Pancreas (tissue), 10 donors: Measurements from ENCODE around the gene ZSCAN21. TPM values are rescaled to one million over a fixed set of nuclear protein-coding genes. Genes with fewer than 3 reads are reported as not detected.

Experiments used
- ATAC-seq, 4 donors: fragments of 200-7000 bp; cut with Tn5 transposase; one replicate each; pipeline versions ENCODE4 v1.8.0 to v1.9.1; 2020; ENCODE audit warnings: mild to moderate bottlenecking in 4 of 4, moderate library complexity in 4 of 4
- DNase-seq, 6 donors: peaks; one replicate each; pipeline ENCODE4 v3.0.0-alpha.2; 2020
- FAIRE-seq: peaks from 2 replicates; lab custom pipeline; 2012; peaks lifted over from hg19 to GRCh38; lab: Jason Lieb, UNC
- H3K27ac ChIP-seq, 4 donors: fragments of 200-600 bp; sonication (generic); 1 replicate in 3 of 4; 2 replicates in 1 of 4; pipeline versions ENCODE4 v1.5.0 to v1.8.0; 2020
- H3K27me3 ChIP-seq, 4 donors: fragments of 200-600 bp; one replicate each; pipeline ENCODE4 v1.8.0; 2021
- H3K36me3 ChIP-seq, 3 donors: fragments of 200-600 bp; sonication (generic) in 1 of 3; one replicate each; pipeline versions ENCODE4 v1.5.0 to v1.8.0; 2020 to 2021
- H3K4me1 ChIP-seq, 3 donors: fragments of 200-600 bp; one replicate each; pipeline ENCODE4 v1.8.0; 2021
- H3K4me3 ChIP-seq, 4 donors: fragments of 200-600 bp; sonication (generic) in 2 of 4; one replicate each; pipeline versions ENCODE4 v1.5.0 to v1.8.0; 2020 to 2021
- H3K9me3 ChIP-seq, 4 donors: fragments of 200-600 bp; one replicate each; pipeline ENCODE4 v1.8.0; 2021
- CTCF ChIP-seq, 4 donors: fragments of 200-600 bp; sonication (generic) in 3 of 4; IDR thresholded peaks; one replicate each; pipeline versions ENCODE4 v1.5.0 to v1.8.0; 2021; ENCODE audit warnings: antibody characterized with exemption in 4 of 4
- WGBS, 2 donors: extraction: QIAGEN DNeasy Blood & Tissue Kit; methylation state at CpG; one replicate each; pipeline ENCODE4 v1.1.7; 2013; 5-methylcytosine and 5-hydroxymethylcytosine counted together
- intact Hi-C, 3 donors: fragments of 100-400 bp; cut with DNase I; formaldehyde crosslinking; loops; one replicate each; pipeline versions ENCODE4 v1.11.1 to v1.14.2; 2022
- microRNA-seq, 2 donors: library from miRNA; unstranded; fragments of <30 nt; microRNA quantifications; one replicate each; pipeline versions ENCODE4 to v1.1.0, GENCODE V29; 2019 to 2020
- polyA plus RNA-seq, 2 donors: library from polyadenylated mRNA; stranded (reverse); fragments of 200-250 nt; gene quantifications; one replicate each; pipeline ENCODE4 v1.2.3, GENCODE V29; 2013
- total RNA-seq, 6 donors: library from RNA; stranded (reverse); fragmentation: NEBNext Ultra II Directional in 4 of 6; extraction: Animal tissue kit (Norgen Biotek cat#: 25700) in 4 of 6; gene quantifications; one replicate each; pipeline versions ENCODE4 v1.2.1 to v1.2.4, GENCODE V29; 2021 to 2023
- donor health status: healthy with polysubstance abuse.
- donor health status: DM: no; HTN: no; CAD: no; lungs with moderate emphysema.
- donor health status: DM: no; HTN: no; CAD: no.
- donor health status: control.
- donor health status: control.
- donor health status: Bipolar disorder and iron deficiency.
- donor health status: DM: yes; HTN: yes; CAD: no.
- donor health status: DM: no; HTN: no; CAD: no.
- donor health status: DM: no; HTN: no; CAD: no.
- donor health status: DM: yes; HTN: yes; CAD: no.

ZSCAN21 gene
- total and polyA plus RNA-seq, 8 donors: 3.8 to 11.8 (median 6.6) TPM

DNA sequence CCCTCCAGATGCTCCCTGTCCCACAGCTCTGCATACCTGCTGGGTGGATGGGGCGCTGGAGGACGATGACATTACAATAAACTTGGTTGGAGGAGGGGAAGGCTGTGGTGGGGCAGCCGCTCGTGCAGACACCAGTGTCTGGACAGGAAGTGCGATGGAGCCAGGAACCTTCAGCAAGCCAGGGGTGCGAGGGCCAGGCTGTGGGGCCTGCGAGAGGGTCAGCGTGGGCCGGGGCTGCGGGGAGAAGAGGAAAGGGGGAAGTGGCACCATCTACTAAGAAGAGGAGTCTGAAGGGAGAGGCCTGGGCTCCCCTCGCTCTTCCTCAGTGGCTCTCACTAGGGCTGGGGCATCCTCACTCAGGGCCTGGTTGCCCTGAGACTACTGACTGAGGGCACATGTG lies 58.3 kb downstream of the ZSCAN21 start:
- no peak for TF ChIP-seq CTCF (IDR thresholded peaks at IDR 0.05)
- WGBS, 2 donors: 88 to 91% methylated on average over 11 of the region's 11 CpGs
- Histone ChIP-seq H3K27ac (no peak overlapping the region), H3K4me1 (no peaks in the 10 kb centered on the region), H3K36me3 (peaks cover 0 to 25% (median 0%) of the 10 kb centered on the region in 3 donors), H3K27me3 (no peaks in the 10 kb centered on the region), H3K4me3 (no peak overlapping the region), H3K9me3 (no peaks in the 10 kb centered on the region)
- ATAC-seq: no peak
- no peak for FAIRE-seq
- intact Hi-C loops: no loop called here
- no peak for DNase-seq

DNA sequence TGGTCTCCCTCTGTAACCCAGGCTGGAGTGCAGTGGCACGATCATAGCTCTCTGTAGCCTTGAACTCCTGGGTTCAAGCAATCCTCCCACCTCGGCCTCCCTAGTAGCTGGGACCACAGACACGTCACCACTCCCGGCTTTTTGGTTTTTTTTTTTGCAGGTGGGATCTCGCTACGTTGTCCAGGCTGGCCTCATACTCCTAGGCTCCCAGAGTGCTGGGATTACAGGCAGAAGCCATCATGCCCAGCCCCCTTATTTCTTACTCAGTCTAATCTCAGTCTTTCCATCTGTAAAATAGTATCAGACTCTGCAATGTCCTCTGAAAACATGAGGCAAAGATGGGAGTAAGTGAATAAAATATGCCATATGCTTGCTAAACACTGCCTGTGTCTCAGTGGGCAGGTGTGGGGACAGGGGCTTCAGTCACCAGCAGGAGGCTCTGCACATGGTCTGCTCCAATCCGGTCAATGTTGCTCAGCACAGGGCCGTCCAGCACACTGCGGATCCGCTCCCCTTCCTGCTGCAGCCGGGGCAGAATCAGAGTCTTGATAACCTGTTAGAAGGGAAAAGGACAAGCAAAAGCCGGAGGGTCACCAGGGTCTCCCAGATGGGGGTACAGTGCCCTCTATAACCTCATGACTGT lies 60.1 kb downstream of the ZSCAN21 start:
- intact Hi-C loops: no loop called here
- Histone ChIP-seq H3K9me3 (no peaks in the 10 kb centered on the region), H3K27me3 (no peaks in the 10 kb centered on the region), H3K4me1 (no peaks in the 10 kb centered on the region), H3K4me3 (no peak overlapping the region), H3K36me3 (peaks cover 0 to 25% (median 0%) of the 10 kb centered on the region in 3 donors), H3K27ac (no peak overlapping the region)
- WGBS, 2 donors: 93 to 94% methylated on average over 12 of the region's 12 CpGs
- ATAC-seq (no peak), FAIRE-seq (no peak), DNase-seq (no peak)
- TF ChIP-seq CTCF (IDR thresholded peaks at IDR 0.05): no peak

DNA sequence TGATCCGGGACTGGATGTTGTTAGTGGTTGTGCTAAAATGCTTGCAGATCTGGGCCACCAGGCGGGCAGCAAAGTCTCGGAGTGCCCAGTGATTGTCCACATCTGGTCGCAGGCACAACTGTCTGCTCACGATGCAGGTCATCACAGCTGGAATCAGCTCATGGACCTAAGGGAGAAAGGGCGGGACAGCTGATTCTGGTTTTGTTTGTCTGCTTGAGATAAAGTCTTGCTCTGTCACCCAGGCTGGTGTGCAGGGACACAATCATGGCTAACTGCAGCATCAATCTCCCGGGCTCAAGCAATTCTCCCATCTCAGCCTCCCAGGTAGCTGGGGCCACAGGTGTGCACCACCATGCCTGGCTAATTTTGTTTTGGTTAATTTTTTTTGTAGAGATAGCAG lies 61.6 kb downstream of the ZSCAN21 start:
- ATAC-seq (no peak), FAIRE-seq (no peak)

DNA sequence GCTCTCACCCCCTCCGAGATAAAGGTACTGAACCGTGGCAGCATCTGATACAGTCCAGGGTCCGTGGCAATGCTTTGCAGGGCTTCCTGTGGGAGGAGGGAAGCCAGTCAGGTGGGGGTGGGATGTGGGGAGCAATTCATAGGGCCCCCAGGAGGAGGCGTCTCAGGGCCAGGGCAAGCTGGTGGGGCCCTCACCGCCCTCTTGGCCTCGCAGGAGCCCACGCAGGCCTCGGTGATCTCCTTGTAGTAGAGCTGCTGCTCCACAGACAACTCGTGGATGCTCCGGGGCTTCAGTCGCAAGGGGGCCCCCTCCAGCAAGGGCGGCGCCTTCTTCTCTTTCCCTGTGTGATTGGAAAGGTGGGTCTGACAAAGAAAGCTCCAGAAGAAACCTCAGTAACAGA lies 62.3 kb downstream of the ZSCAN21 start:
- H3K27ac ChIP-seq: no peak overlapping the region
- no peaks in the 10 kb centered on the region for H3K27me3 ChIP-seq
- FAIRE-seq (no peak), DNase-seq (no peak), ATAC-seq (no peak)
- TF ChIP-seq CTCF (IDR thresholded peaks at IDR 0.05): no peak
- intact Hi-C loops: no loop called here
- WGBS, 2 donors: 88 to 89% methylated on average over 10 to 13 of the region's 13 CpGs
- H3K36me3 ChIP-seq: peaks cover 0 to 25% (median 0%) of the 10 kb centered on the region in 3 donors
- H3K4me3 ChIP-seq: no peak overlapping the region
- H3K9me3 ChIP-seq: no peaks in the 10 kb centered on the region
- H3K4me1 ChIP-seq: no peaks in the 10 kb centered on the region

More for the DNA sequence above, 61.6 kb downstream of the ZSCAN21 start:
- H3K4me3 ChIP-seq: no peak overlapping the region
- no peaks in the 10 kb centered on the region for H3K27me3 ChIP-seq
- H3K4me1 ChIP-seq: no peaks in the 10 kb centered on the region
- peaks cover 0 to 25% (median 0%) of the 10 kb centered on the region in 3 donors for H3K36me3 ChIP-seq
- intact Hi-C loops: no loop called here
- no peak for TF ChIP-seq CTCF (IDR thresholded peaks at IDR 0.05)
- H3K27ac ChIP-seq: no peak overlapping the region
- H3K9me3 ChIP-seq: no peaks in the 10 kb centered on the region
- no peak for DNase-seq
- WGBS, 2 donors: 88 to 93% methylated on average over 7 of the region's 7 CpGs

Small RNA genes within 50 kb of the gene (microRNA-seq; reads per million reads assigned to microRNA genes)
- gene MIR106B: 880 to 1,363 reads per million in 2 donors
- 326 to 479 reads per million in 2 donors for gene MIR25
- gene MIR93: 868 to 1,951 reads per million in 2 donors

Other genes with a start within 250 kb of the ZSCAN21 start
- 1 to 10 TPM in 3 of 6 donors, under 1 TPM in 3; 0.15 to 7.9 (median 0.96) TPM for gene CYP3A43, start 221.8 kb upstream of the ZSCAN21 start, total RNA-seq
- 1 to 10 TPM; 2.1 to 7.3 TPM for gene CYP3A43, start 221.8 kb upstream of the ZSCAN21 start, polyA plus RNA-seq
- not detected for gene OR2AE1, start 172.7 kb upstream of the ZSCAN21 start, total RNA-seq
- not detected for gene OR2AE1, start 172.7 kb upstream of the ZSCAN21 start, polyA plus RNA-seq
- 10 to 100 TPM; 13.8 to 18.6 (median 16.4) TPM for gene TRIM4, start 130.2 kb upstream of the ZSCAN21 start, total RNA-seq
- 10 to 100 TPM in 1 of 2 donors, 1 to 10 TPM in 1; 9.4 to 13.4 TPM for gene TRIM4, start 130.2 kb upstream of the ZSCAN21 start, polyA plus RNA-seq
- 1 to 10 TPM in 4 of 6 donors, under 1 TPM in 2; 0.37 to 8.7 (median 4.7) TPM for gene GJC3, start 120.2 kb upstream of the ZSCAN21 start, total RNA-seq
- gene GJC3, start 120.2 kb upstream of the ZSCAN21 start, polyA plus RNA-seq: 1 to 10 TPM; 4.2 to 4.6 TPM
- 100 to 1,000 TPM; 174 to 262 (median 214) TPM for gene AZGP1, start 73.7 kb upstream of the ZSCAN21 start, total RNA-seq
- gene AZGP1, start 73.7 kb upstream of the ZSCAN21 start, polyA plus RNA-seq: 100 to 1,000 TPM; 362 to 686 TPM
- gene ZKSCAN1, start 34.2 kb upstream of the ZSCAN21 start, total RNA-seq: 10 to 100 TPM; 52.6 to 86.0 (median 68.2) TPM
- 10 to 100 TPM; 24.2 to 28.9 TPM for gene ZKSCAN1, start 34.2 kb upstream of the ZSCAN21 start, polyA plus RNA-seq
- 10 to 100 TPM in 5 of 6 donors, 1 to 10 TPM in 1; 9.6 to 21.2 (median 13.2) TPM for gene ZNF3, start 31.9 kb downstream of the ZSCAN21 start, total RNA-seq
- gene ZNF3, start 31.9 kb downstream of the ZSCAN21 start, polyA plus RNA-seq: 10 to 100 TPM; 15.8 to 21.1 TPM
- gene COPS6, start 39.2 kb downstream of the ZSCAN21 start, total RNA-seq: 10 to 100 TPM; 34.6 to 44.0 (median 38.3) TPM
- 10 to 100 TPM; 46.0 to 82.0 TPM for gene COPS6, start 39.2 kb downstream of the ZSCAN21 start, polyA plus RNA-seq
- gene MCM7, start 51.6 kb downstream of the ZSCAN21 start, total RNA-seq: 10 to 100 TPM; 21.7 to 38.4 (median 24.1) TPM
- gene MCM7, start 51.6 kb downstream of the ZSCAN21 start, polyA plus RNA-seq: 10 to 100 TPM; 63.1 to 77.0 TPM
- 10 to 100 TPM in 5 of 6 donors, 1 to 10 TPM in 1; 8.6 to 14.6 (median 10.9) TPM for gene AP4M1, start 51.9 kb downstream of the ZSCAN21 start, total RNA-seq
- 10 to 100 TPM; 23.5 to 25.4 TPM for gene AP4M1, start 51.9 kb downstream of the ZSCAN21 start, polyA plus RNA-seq
- gene TAF6, start 69.6 kb downstream of the ZSCAN21 start, total RNA-seq: 10 to 100 TPM; 11.7 to 27.2 (median 13.9) TPM
- 10 to 100 TPM; 31.3 to 39.6 TPM for gene TAF6, start 69.6 kb downstream of the ZSCAN21 start, polyA plus RNA-seq
- gene CNPY4, start 69.9 kb downstream of the ZSCAN21 start, total RNA-seq: 1 to 10 TPM; 1.8 to 6.5 (median 2.8) TPM
- gene CNPY4, start 69.9 kb downstream of the ZSCAN21 start, polyA plus RNA-seq: 10 to 100 TPM in 1 of 2 donors, 1 to 10 TPM in 1; 4.7 to 10.8 TPM
- 1 to 10 TPM; 1.1 to 2.1 (median 1.7) TPM for gene MBLAC1, start 77.2 kb downstream of the ZSCAN21 start, total RNA-seq
- gene MBLAC1, start 77.2 kb downstream of the ZSCAN21 start, polyA plus RNA-seq: 1 to 10 TPM; 2.1 to 3.7 TPM
- 10 to 100 TPM; 43.8 to 57.3 (median 51.8) TPM for gene LAMTOR4, start 99.1 kb downstream of the ZSCAN21 start, total RNA-seq
- 100 to 1,000 TPM; 147 to 209 TPM for gene LAMTOR4, start 99.1 kb downstream of the ZSCAN21 start, polyA plus RNA-seq
- 10 to 100 TPM in 2 of 6 donors, 1 to 10 TPM in 4; 5.1 to 15.7 (median 8.8) TPM for gene TRAPPC14, start 108.9 kb downstream of the ZSCAN21 start, total RNA-seq
- 10 to 100 TPM; 32.1 to 34.6 TPM for gene TRAPPC14, start 108.9 kb downstream of the ZSCAN21 start, polyA plus RNA-seq
- 1 to 10 TPM in 2 of 6 donors, under 1 TPM in 4; 0.28 to 8.9 (median 0.69) TPM for gene GAL3ST4, start 118.8 kb downstream of the ZSCAN21 start, total RNA-seq
- under 1 TPM; 0.45 to 0.65 TPM for gene GAL3ST4, start 118.8 kb downstream of the ZSCAN21 start, polyA plus RNA-seq
- 1 to 10 TPM in 1 of 6 donors, under 1 TPM in 5; 0.12 to 2.5 (median 0.51) TPM for gene GPC2, start 127.6 kb downstream of the ZSCAN21 start, total RNA-seq
- under 1 TPM; 0.59 to 0.68 TPM for gene GPC2, start 127.6 kb downstream of the ZSCAN21 start, polyA plus RNA-seq
- 1 to 10 TPM in 2 of 6 donors, under 1 TPM in 4; 0.19 to 1.2 (median 0.94) TPM for gene STAG3, start 128.1 kb downstream of the ZSCAN21 start, total RNA-seq
- gene STAG3, start 128.1 kb downstream of the ZSCAN21 start, polyA plus RNA-seq: under 1 TPM; 0.99 TPM
- gene PVRIG, start 170.2 kb downstream of the ZSCAN21 start, total RNA-seq: under 1 TPM in 2 of 6 donors, not detected in 4; 0.22 to 0.34 TPM
- under 1 TPM in 1 of 2 donors, not detected in 1; 0.09 TPM for gene PVRIG, start 170.2 kb downstream of the ZSCAN21 start, polyA plus RNA-seq